ENCODE data around the gene PHGDH.

PHGDH gene

DNA sequence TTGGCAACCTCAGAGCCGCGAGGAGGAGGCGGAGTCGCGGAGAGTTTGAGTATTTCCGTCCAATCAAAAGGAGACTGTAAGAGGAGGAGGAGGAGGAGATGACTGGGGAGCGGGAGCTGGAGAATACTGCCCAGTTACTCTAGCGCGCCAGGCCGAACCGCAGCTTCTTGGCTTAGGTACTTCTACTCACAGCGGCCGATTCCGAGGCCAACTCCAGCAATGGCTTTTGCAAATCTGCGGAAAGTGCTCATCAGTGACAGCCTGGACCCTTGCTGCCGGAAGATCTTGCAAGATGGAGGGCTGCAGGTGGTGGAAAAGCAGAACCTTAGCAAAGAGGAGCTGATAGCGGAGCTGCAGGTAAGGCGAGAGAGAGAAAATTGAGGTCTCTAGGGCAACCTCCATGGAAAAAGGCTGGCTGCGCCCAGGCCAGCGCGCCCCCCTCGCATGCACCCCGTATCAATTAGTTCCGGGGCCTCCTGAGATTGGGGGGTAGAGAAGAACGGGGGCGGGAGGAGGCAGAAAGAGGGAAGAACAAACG is at the start of gene PHGDH:
Gene PHGDH (plus strand): TSS at position 131 of the 538 bp plus-strand sequence. CDS start 89 bp downstream, at position 220.
- FAIRE-seq (peak; percentile 42), DNase-seq (ENCODE audit: insufficient read length, low spot score) (peak; percentile 71)

GRCh38 chr1:119662034-119662437 is 49.7 kb upstream of the PHGDH start:
- FAIRE-seq (peak; percentile 99), DNase-seq (ENCODE audit: insufficient read length, low spot score) (no peak)

DNA sequence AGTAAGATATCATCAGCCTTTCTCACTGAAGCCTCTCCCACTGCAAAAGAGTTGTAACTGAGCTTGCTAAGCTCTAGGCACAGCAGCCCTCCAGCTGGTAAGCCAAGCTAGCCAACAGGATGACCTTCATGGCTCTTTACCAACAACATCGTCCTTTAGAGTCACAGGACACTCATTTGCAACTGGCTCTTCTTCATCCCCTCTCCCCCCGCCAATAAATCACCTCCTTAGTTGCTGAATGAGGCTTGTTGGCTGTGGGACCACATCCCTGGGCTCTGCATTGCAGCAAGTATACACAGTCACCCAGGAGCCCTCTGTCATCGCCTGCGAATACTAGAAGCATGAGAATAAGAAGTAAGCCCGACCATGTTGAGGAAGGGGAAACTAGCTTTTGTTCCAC is 47.7 kb upstream of the PHGDH start:
- FAIRE-seq (no peak), DNase-seq (ENCODE audit: insufficient read length, low spot score) (no peak)

GRCh38 chr1:119667173-119667572 is 44.6 kb upstream of the PHGDH start:
- DNase-seq (ENCODE audit: insufficient read length, low spot score) (no peak), FAIRE-seq (no peak)

GRCh38 chr1:119670898-119671297 is 40.8 kb upstream of the PHGDH start:
- DNase-seq (ENCODE audit: insufficient read length, low spot score) (no peak), FAIRE-seq (no peak)

DNA sequence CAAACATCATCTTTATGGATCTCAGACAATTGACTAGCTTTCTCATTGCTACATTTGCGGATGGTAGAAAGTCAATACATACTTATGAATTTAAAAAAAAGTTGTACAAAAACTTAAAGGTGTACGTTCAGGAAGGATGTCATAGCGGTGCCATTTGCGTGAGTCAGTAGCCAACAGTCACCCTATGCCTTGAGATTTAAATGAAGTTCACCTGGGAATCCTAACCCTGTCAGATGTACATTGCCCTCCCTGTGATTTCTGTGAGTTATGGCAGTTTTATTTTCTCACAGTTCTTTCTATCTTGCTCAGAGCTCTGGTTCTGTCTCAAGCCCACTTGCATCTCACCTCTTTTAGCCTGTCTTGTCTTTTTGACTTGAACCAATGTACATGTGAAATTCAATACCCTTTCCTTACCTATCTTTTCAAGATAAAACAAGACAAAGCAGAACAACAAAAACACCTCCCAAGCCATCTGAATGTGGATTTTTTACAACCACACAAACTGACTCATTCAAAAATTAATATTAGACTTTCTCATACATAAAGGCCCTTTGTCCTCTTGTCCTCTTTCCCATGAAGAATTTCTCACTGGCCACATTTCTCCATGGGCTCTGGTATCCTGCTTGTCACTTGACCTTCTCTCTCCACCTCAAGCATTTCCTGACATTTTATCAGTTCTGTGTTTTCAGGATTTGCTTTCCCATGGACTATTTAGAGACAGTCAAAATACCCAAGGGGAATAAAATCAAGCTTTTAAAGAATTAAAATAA is 38.4 kb upstream of the PHGDH start:
- no peak for FAIRE-seq

DNA sequence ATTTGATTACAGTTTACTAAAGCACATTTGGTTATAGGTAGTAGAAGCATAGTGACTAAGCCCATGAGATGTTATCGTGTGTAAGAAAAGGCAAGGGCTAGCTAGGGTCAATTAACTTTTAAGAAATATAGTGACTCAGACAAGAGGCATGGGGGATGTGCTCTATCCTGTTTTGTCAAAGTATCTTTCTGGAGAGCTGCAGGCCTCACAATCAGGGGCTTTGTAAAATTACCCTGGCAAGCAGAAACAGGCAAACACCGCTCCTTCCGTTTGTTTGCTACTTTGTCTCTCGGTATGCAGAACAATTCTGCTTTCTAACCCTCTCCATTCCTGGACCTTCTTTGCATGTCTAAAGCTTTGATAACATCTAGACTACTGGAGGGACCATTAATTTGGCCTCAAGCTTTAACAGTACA is 37.6 kb upstream of the PHGDH start:
- no peak for FAIRE-seq
- DNase-seq (ENCODE audit: insufficient read length, low spot score): no peak

More for the DNA sequence above, 38.4 kb upstream of the PHGDH start:
- DNase-seq (ENCODE audit: insufficient read length, low spot score): no peak

DNA sequence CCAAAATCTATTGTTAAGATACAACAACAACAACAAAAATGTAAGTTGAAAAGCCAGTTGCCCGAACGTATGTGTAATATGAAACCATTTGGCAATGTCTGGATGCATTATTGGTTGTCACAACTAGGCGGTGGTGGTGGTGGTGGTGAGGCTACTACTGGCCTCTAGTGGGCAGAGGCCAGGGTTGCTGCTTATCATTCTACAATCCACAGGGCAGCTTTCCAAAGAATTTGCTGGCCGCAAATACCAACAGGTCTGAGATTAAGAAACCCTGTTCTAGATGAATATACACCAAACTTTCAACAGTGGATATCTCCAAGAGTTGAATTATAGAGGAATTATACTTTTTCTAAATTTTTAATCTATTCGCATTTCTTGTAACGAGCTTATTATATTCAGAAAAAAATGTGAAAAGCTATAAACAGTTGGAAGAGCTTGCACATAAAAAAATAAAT is 36.9 kb upstream of the PHGDH start:
- no peak for FAIRE-seq
- no peak for DNase-seq (ENCODE audit: insufficient read length, low spot score)

- FAIRE-seq: peak; percentile 92
Measured at GRCh38 chr1:119675349-119676345, 36.1 kb upstream of the PHGDH start.

GRCh38 chr1:119676571-119677206 is 35.0 kb upstream of the PHGDH start:
- FAIRE-seq (no peak), DNase-seq (ENCODE audit: insufficient read length, low spot score) (no peak)

More at GRCh38 chr1:119675349-119676345, 36.1 kb upstream of the PHGDH start:
- peak; percentile 56 for DNase-seq (ENCODE audit: insufficient read length, low spot score)

GRCh38 chr1:119679223-119679622 is 32.5 kb upstream of the PHGDH start:
- DNase-seq (ENCODE audit: insufficient read length, low spot score): no peak
- FAIRE-seq: no peak

DNA sequence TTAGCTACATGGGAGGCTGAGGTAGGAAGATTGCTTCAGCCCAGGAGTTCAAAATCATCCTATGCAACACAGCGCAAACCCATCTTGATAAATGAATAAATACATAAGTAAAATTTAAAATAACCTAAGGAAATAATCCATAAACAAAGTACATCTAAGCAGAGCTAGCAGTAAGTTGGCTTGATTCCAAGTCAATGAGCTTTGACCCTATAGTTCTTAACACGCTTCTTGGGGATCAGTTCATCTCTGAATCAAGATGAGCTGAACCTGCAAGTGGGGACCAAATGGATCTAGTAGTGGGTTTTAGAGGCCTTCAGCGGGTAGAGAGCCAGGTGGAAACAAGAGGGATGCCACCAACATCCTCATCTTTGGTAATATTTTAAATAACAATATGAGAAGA is 31.5 kb upstream of the PHGDH start:
- FAIRE-seq (no peak), DNase-seq (ENCODE audit: insufficient read length, low spot score) (no peak)

DNA sequence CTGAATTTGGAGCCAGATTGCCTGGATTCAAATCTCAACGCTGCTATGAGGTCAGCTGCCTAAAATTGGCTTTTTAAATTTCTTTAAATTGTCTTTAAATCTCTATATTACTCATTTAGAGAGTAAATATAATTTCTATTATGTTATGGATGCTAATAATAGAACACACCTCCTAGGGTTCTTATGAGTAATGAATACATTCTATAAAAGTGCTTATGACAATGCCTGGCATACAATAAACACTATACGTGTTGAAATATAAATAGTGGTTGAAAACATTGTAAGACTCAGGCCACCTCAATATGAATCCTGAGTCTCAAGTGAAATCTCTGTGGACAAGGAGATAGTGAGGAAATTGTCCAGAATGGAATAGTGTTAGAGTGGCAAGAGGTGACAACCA is 31.0 kb upstream of the PHGDH start:
- FAIRE-seq (no peak), DNase-seq (ENCODE audit: insufficient read length, low spot score) (no peak)

GRCh38 chr1:119681560-119681959 is 30.2 kb upstream of the PHGDH start:
- no peak for DNase-seq (ENCODE audit: insufficient read length, low spot score)
- no peak for FAIRE-seq

GRCh38 chr1:119682141-119682540 is 29.6 kb upstream of the PHGDH start:
- DNase-seq (ENCODE audit: insufficient read length, low spot score) (no peak), FAIRE-seq (no peak)

DNA sequence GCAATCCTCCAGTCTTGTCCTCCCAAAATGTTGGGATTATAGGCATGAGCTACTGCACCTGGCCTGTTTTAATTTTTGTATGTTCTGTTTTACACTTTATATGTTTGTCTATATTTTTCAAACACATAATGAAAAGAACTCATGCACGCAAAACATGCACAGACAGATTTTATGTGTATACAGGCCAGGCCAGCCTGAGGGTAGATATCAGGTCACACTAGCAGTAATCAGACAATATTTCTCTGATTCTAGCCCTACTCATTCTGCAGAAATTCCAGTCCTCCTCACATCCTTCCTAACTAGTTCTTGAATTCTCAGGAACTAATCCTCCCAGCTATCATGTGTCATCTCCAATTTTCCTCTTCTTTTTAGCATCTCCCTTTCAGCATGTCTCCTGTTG is 27.8 kb upstream of the PHGDH start:
- DNase-seq (ENCODE audit: insufficient read length, low spot score): no peak
- no peak for FAIRE-seq

DNA sequence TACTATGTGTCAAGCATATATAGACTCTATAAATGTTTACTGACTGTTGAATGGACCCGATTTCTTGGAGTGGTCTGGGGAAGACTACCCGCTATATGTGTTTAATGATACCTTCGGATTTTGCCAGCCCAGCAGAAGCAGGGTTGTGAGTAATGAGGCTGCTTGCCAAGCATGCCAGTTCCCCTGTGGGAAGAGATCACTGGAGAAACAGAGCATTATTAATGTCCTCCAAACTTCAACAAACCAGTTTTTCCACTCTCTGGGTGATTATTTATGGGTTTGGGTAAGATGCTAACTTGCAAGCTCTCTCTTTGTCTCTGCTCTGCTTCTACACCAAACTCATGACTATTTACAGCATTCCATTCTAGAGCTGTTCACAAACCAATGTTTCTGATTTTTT is 25.1 kb upstream of the PHGDH start:
- DNase-seq (ENCODE audit: insufficient read length, low spot score) (no peak), FAIRE-seq (no peak)

DNA sequence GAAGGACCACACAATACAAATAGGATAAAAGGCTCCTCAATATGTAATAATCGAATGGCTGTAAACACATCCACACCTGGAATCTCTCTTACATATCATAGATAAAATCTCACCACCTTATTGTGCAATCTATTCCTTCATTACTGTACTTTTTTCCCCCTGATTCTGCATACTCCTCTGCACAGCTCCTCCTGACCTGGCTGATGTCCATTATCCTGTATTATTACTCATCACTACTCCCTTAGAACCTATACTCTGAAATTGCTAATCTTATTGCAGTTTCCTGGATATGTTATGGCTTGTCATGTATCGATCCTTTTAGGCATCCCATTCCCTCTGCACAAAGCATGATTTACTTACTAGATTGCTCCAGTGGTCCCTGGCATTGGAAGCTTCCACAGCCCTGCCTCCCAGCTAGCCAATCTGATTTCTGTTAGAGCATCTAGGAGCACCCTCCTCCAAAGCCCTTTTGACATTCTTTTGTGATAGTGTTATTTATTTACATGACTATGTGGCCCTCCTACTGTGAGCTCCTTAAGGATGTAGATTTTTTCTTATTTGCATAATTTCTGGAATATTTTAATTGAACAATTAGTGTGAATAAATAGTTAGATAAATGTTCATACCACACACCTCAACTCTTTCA is 24.2 kb upstream of the PHGDH start:
- DNase-seq (ENCODE audit: insufficient read length, low spot score): no peak
- no peak for FAIRE-seq

- FAIRE-seq (no peak), DNase-seq (ENCODE audit: insufficient read length, low spot score) (no peak)
Measured at GRCh38 chr1:119688810-119689209, 22.9 kb upstream of the PHGDH start.

GRCh38 chr1:119689511-119689910 is 22.2 kb upstream of the PHGDH start:
- no peak for FAIRE-seq
- no peak for DNase-seq (ENCODE audit: insufficient read length, low spot score)

All from GM19239 (cell line).